Tibial nerve (tissue), 4 donors: Measurements from ENCODE around the gene CCDC7. TPM values are rescaled to one million over a fixed set of nuclear protein-coding genes. Genes with fewer than 3 reads are reported as not detected.

Experiments used
- DNase-seq, 2 donors: peaks; one replicate each; pipeline ENCODE4 v3.0.0-alpha.2; 2019; ENCODE audit warnings: low spot score in 2 of 2
- H3K27ac ChIP-seq, 4 donors: fragments of 200-600 bp; sonication (generic) in 3 of 4; one replicate each; pipeline ENCODE4 v1.5.1; 2017 to 2019; ENCODE audit warnings: mild to moderate bottlenecking in 1 of 4
- H3K27me3 ChIP-seq, 2 donors: fragments of 200-600 bp; sonication (generic) in 1 of 2; one replicate each; pipeline versions ENCODE4 v1.5.1 to v1.6.0; 2017 to 2019
- H3K36me3 ChIP-seq, 3 donors: fragments of 200-600 bp; sonication (generic); one replicate each; pipeline ENCODE4 v1.5.1; 2018 to 2019
- H3K4me1 ChIP-seq, 4 donors: fragments of 200-600 bp; sonication (generic) in 3 of 4; one replicate each; pipeline ENCODE4 v1.5.1; 2017 to 2019
- H3K4me3 ChIP-seq, 4 donors: fragments of 200-600 bp; sonication (generic) in 3 of 4; one replicate each; pipeline ENCODE4 v1.5.1; 2017 to 2019; ENCODE audit warnings: mild to moderate bottlenecking in 1 of 4, moderate library complexity in 1 of 4
- H3K9me3 ChIP-seq, 4 donors: fragments of 200-600 bp; sonication (generic) in 3 of 4; one replicate each; pipeline ENCODE4 v1.5.1; 2017 to 2019
- CTCF ChIP-seq, 5 experiments: fragments of 200-600 bp in 3 of 5; fragments of 450-650 bp in 2 of 5; sonication (generic) in 3 of 5; IDR thresholded peaks; one replicate each; pipeline ENCODE4 v1.5.1; 2016 to 2019; ENCODE audit warnings: antibody characterized with exemption in 5 of 5, mild to moderate bottlenecking in 3 of 5, moderate library complexity in 2 of 5
- EP300 ChIP-seq, 2 donors: sonication (generic); formaldehyde crosslinking; IDR thresholded peaks; one replicate each; pipeline ENCODE4 v1.6.1; 2017; ENCODE audit warnings: antibody characterized with exemption in 2 of 2, mild to moderate bottlenecking in 1 of 2
- POLR2A ChIP-seq, 2 donors: fragments of 450-650 bp; IDR thresholded peaks; one replicate each; pipeline ENCODE4 v1.6.1; 2017; ENCODE audit warnings: antibody characterized with exemption in 2 of 2, mild to moderate bottlenecking in 2 of 2, moderate library complexity in 2 of 2
- WGBS, 2 donors: methylation state at CpG; one replicate each; pipeline ENCODE4 v1.1.5; 2018; 5-methylcytosine and 5-hydroxymethylcytosine counted together
- total RNA-seq, 4 donors: library from RNA; depleted of rRNA; stranded (reverse); fragments of >200 nt; gene quantifications; one replicate each; pipeline ENCODE4 v1.1.0, GENCODE V29; 2016

CCDC7 gene
- total RNA-seq, 4 donors from 2014 or later: 20.7 to 97.0 (median 45.6) TPM

DNA sequence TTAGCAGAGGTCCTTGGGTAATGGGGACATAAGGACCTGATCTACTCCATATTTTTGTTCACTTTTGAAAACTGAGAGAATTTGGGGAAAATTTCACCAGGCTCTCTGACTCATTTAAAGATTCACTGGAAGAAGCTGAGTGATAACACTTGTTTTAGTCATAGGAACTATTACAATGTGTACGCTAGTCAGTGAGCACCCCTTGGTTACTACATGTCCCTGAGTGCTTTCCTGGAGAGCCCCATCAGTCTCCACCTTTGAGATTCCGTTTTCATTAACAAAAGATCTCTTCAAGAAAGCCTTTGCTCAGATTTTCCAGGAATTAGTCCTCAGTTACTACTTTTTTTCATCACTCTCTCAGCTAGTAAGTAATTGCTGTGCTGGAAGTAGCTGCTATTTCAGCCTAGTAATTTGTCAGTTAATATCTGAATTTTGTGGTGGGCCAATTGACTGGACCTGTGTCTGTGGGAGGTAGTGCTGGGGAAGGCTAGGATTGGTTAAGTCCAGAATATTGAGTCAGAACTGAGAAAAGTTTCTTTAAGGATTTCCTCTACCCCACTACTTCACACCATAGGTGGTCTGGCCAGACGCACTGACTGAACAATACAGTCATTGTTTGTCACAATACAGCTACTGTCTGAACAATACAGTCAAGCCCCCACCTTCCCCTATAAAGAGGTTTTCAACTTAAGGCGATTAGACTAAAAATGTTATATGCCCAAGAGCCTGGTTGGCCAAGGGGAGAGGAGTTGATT is 235.0 kb downstream of the CCDC7 start:
- 48 to 58% methylated on average over 4 of the region's 4 CpGs for WGBS, 2 donors
- H3K27me3 ChIP-seq: no peaks in the 10 kb centered on the region
- no peak overlapping the region for H3K4me3 ChIP-seq
- peaks cover 0 to 49% (median 0%) of the 10 kb centered on the region in 3 donors for H3K36me3 ChIP-seq
- TF ChIP-seq CTCF (IDR thresholded peaks at IDR 0.05): no peak
- TF ChIP-seq EP300 (IDR thresholded peaks at IDR 0.05): no peak
- TF ChIP-seq POLR2A (IDR thresholded peaks at IDR 0.05): no peak
- no peak overlapping the region for H3K27ac ChIP-seq
- H3K9me3 ChIP-seq: peaks cover 0 to 46% (median 10%) of the 10 kb centered on the region in 4 donors
- no peaks in the 10 kb centered on the region for H3K4me1 ChIP-seq
- no peak for DNase-seq

GRCh38 chr10:32684291-32684690 is 238.4 kb downstream of the CCDC7 start:
- Histone ChIP-seq H3K4me1 (no peaks in the 10 kb centered on the region), H3K4me3 (no peak overlapping the region), H3K9me3 (peaks cover 0 to 24% (median 7%) of the 10 kb centered on the region in 4 donors), H3K27me3 (no peaks in the 10 kb centered on the region), H3K27ac (no peak overlapping the region), H3K36me3 (peaks cover 0 to 61% (median 0%) of the 10 kb centered on the region in 3 donors)
- no peak for TF ChIP-seq POLR2A (IDR thresholded peaks at IDR 0.05)
- TF ChIP-seq CTCF (IDR thresholded peaks at IDR 0.05): no peak
- no peak for TF ChIP-seq EP300 (IDR thresholded peaks at IDR 0.05)
- WGBS, 2 donors: 100% methylated on average over 2 of the region's 2 CpGs
- DNase-seq: no peak

- Histone ChIP-seq H3K9me3 (peaks cover 0 to 14% (median 4%) of the 10 kb centered on the region in 4 donors), H3K27me3 (no peaks in the 10 kb centered on the region), H3K4me1 (peaks cover 0 to 4% (median 0%) of the 10 kb centered on the region in 4 donors), H3K27ac (no peak overlapping the region), H3K4me3 (no peak overlapping the region), H3K36me3 (peaks cover 0 to 62% (median 0%) of the 10 kb centered on the region in 3 donors)
- no peak for DNase-seq
- TF ChIP-seq EP300 (IDR thresholded peaks at IDR 0.05): no peak
- no peak for TF ChIP-seq POLR2A (IDR thresholded peaks at IDR 0.05)
- no peak for TF ChIP-seq CTCF (IDR thresholded peaks at IDR 0.05)
These were observed 241.2 kb downstream of the CCDC7 start for GRCh38 chr10:32687116-32687515.

DNA sequence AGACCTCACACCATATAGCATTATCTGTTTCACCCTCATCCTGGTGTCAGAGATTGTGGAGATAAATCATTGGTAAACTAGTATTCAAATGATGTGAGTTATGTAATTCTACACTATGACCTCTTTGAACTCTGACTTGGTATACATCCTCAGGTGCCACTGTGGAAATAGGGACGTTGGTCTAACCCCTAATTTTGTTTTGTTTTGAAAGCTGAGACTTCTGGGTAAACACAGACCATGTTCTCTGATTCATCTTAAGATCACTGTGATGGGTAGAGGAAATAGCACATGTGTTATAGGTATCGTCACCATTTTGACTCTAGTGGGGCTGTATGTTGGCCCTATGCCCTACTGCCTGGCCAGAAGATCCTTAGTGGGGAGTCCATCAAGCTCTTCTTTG is 241.6 kb downstream of the CCDC7 start:
- Histone ChIP-seq H3K4me1 (peaks cover 0 to 4% (median 0%) of the 10 kb centered on the region in 4 donors), H3K4me3 (no peak overlapping the region), H3K27me3 (no peaks in the 10 kb centered on the region), H3K9me3 (peaks cover 0 to 9% (median 4%) of the 10 kb centered on the region in 4 donors), H3K36me3 (peaks cover 0 to 61% (median 0%) of the 10 kb centered on the region in 3 donors), H3K27ac (no peak overlapping the region)
- DNase-seq: no peak
- WGBS, 2 donors: 84 to 85% methylated on average over 2 of the region's 2 CpGs
- TF ChIP-seq CTCF (IDR thresholded peaks at IDR 0.05) (no peak), POLR2A (IDR thresholded peaks at IDR 0.05) (no peak), EP300 (IDR thresholded peaks at IDR 0.05) (no peak)

GRCh38 chr10:32692174-32692573 is 246.2 kb downstream of the CCDC7 start:
- Histone ChIP-seq H3K36me3 (peaks cover 0 to 61% (median 0%) of the 10 kb centered on the region in 3 donors), H3K4me3 (no peak overlapping the region), H3K27me3 (no peaks in the 10 kb centered on the region), H3K27ac (no peak overlapping the region), H3K9me3 (peaks cover 0 to 9% (median 0%) of the 10 kb centered on the region in 4 donors), H3K4me1 (peaks cover 0 to 4% (median 0%) of the 10 kb centered on the region in 4 donors)
- WGBS, 2 donors: 0 to 38% methylated on average over 1 of the region's 1 CpG
- TF ChIP-seq CTCF (IDR thresholded peaks at IDR 0.05) (no peak), EP300 (IDR thresholded peaks at IDR 0.05) (no peak), POLR2A (IDR thresholded peaks at IDR 0.05) (no peak)
- no peak for DNase-seq
